Chondrocyte (in vitro differentiated cells): ENCODE results near the gene ADARB1. TPM values are rescaled to one million over a fixed set of nuclear protein-coding genes. Genes with fewer than 3 reads are reported as not detected.

Experiments used
- DNase-seq: peaks from one replicate; pipeline ENCODE4 v3.0.0; 2021; ENCODE audit warnings: mixed read lengths, low spot score
- H3K27ac Mint-ChIP-seq: one replicate; pipeline ENCODE4 v1.8.0; 2021; ENCODE audit warnings: mild to moderate bottlenecking, moderate library complexity, mixed read lengths; ENCODE audit not compliant: unreplicated experiment
- H3K27me3 Mint-ChIP-seq: 2 replicates; pipeline ENCODE4 v1.8.0; 2021; ENCODE audit warnings: low read depth, mixed read lengths
- H3K36me3 Mint-ChIP-seq: 2 replicates; pipeline ENCODE4 v1.8.0; 2021; ENCODE audit warnings: low read depth, mixed read lengths
- H3K4me1 Mint-ChIP-seq: 2 replicates; pipeline ENCODE4 v1.8.0; 2021; ENCODE audit warnings: low read depth, mild to moderate bottlenecking, mixed read lengths
- H3K4me3 Mint-ChIP-seq: one replicate; pipeline ENCODE4 v1.8.0; 2021; ENCODE audit warnings: mild to moderate bottlenecking, moderate library complexity, mixed read lengths; ENCODE audit not compliant: unreplicated experiment
- H3K9me3 Mint-ChIP-seq: 2 replicates; pipeline ENCODE4 v1.8.0; 2021; ENCODE audit warnings: low read depth, mixed read lengths
- total RNA-seq: library from RNA; stranded (reverse); gene quantifications from 3 replicates; pipeline ENCODE4 v1.2.1, GENCODE V29; 2021
- TF ChIP-seq, protein P1 (sequence below): fragments of 200-600 bp; sonication (generic); IDR thresholded peaks from 2 replicates; pipeline ENCODE4 v1.5.0; 2021; ENCODE audit warnings: antibody characterized with exemption, mild to moderate bottlenecking, moderate library complexity

Gene ADARB1
- total RNA-seq, 1 donor from 2014 or later, result 92.8 TPM

DNA sequence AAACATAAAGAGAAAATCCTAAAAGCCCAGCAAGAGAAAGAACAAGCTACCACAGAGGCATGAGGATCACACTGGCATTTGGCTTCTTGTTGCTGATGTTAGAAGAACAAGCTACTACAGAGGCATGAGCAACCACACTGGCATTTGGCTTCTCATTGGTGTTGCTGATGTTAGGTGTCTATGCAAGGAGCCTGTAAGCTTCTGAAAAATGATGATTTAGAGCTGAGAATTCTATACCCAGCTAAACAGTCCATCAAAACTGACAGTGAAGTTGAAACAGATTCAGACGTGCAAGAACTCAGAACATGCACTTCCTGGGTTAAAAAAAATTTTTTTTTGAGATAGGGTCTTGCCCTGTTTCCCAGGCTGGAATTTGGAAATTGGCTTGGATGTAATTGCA is 37.8 kb upstream of the ADARB1 start:
- DNase-seq, result no peak
- H3K36me3 Mint-ChIP-seq, result peaks cover 2% of the 10 kb centered on the region
- H3K9me3 Mint-ChIP-seq, result peaks cover 13% of the 10 kb centered on the region
- peaks cover 43% of the 10 kb centered on the region for H3K4me1 Mint-ChIP-seq
- no peak overlapping the region for H3K4me3 Mint-ChIP-seq
- TF ChIP-seq, protein P1, sequence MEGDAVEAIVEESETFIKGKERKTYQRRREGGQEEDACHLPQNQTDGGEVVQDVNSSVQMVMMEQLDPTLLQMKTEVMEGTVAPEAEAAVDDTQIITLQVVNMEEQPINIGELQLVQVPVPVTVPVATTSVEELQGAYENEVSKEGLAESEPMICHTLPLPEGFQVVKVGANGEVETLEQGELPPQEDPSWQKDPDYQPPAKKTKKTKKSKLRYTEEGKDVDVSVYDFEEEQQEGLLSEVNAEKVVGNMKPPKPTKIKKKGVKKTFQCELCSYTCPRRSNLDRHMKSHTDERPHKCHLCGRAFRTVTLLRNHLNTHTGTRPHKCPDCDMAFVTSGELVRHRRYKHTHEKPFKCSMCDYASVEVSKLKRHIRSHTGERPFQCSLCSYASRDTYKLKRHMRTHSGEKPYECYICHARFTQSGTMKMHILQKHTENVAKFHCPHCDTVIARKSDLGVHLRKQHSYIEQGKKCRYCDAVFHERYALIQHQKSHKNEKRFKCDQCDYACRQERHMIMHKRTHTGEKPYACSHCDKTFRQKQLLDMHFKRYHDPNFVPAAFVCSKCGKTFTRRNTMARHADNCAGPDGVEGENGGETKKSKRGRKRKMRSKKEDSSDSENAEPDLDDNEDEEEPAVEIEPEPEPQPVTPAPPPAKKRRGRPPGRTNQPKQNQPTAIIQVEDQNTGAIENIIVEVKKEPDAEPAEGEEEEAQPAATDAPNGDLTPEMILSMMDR, result no peak
- H3K27ac Mint-ChIP-seq, result no peak overlapping the region
- H3K27me3 Mint-ChIP-seq, result no peaks in the 10 kb centered on the region

DNA sequence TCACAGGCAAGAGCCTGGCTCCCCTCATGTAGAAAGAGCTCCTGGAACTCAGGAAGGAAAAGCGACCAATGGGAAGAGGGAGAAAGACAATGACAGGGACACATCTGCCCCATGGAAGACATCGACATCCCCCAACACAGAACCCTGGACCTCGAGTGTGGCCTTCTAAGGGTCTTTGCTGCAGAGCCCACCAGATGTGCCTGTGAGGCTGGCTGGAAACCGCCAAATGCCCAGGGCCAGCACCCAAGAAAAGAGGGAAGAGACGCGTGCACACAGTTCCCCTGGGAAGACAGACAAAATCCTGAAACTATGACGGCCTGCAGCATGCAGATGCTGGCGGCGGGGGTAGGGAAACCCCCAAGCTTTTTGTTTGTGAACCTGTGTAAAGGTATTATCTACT is 36.4 kb upstream of the ADARB1 start:
- peak; percentile 27 for DNase-seq
- no peak overlapping the region for H3K4me3 Mint-ChIP-seq
- no peaks in the 10 kb centered on the region for H3K27me3 Mint-ChIP-seq
- H3K4me1 Mint-ChIP-seq, result peaks cover 44% of the 10 kb centered on the region
- no peak overlapping the region for H3K27ac Mint-ChIP-seq
- peaks cover 13% of the 10 kb centered on the region for H3K9me3 Mint-ChIP-seq
- peaks cover 2% of the 10 kb centered on the region for H3K36me3 Mint-ChIP-seq
- TF ChIP-seq, protein P1, result no peak

DNA sequence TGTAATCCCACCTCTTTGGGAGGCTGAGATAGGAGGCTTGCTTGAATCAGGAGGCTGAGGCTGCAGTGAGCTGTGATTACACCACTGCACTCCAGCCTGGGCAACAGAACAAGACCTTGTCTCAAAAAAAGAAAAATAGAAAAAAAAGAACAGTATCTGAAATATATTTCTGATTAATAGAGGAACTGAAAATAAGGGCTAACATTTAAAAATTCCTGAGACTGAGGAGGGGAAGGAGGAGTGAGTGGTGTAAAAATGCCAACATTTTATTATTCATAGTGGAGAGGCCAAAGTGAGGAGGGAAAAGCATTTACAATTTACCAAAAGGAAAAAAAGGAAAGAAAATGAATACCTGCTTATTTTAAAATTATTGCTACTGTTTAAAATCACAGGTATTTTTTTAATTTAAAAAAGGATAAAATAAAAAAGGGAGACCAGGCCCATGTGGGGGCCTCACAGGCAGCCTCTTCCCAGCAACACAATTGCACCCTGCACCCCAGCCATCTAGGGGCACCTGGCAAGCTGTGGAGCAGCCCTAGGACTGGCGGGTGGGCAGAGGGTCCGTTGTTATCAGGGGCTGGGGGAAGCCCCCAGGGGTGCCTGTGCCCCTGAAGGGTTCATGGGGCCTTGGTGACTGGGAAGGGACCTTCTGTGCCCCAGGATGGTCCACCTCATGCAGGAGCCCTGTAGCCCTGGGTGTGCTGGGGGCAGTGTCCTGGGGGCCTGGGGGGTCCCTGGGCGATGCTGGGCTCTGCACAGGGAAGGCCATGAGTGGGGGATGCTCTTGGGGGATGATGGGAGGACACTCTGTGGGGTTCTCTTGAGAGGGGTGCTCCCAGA is 34.8 kb upstream of the ADARB1 start:
- DNase-seq, result no peak
- H3K36me3 Mint-ChIP-seq, result peaks cover 2% of the 10 kb centered on the region
- H3K27ac Mint-ChIP-seq, result peak overlapping the region; percentile 28

DNA sequence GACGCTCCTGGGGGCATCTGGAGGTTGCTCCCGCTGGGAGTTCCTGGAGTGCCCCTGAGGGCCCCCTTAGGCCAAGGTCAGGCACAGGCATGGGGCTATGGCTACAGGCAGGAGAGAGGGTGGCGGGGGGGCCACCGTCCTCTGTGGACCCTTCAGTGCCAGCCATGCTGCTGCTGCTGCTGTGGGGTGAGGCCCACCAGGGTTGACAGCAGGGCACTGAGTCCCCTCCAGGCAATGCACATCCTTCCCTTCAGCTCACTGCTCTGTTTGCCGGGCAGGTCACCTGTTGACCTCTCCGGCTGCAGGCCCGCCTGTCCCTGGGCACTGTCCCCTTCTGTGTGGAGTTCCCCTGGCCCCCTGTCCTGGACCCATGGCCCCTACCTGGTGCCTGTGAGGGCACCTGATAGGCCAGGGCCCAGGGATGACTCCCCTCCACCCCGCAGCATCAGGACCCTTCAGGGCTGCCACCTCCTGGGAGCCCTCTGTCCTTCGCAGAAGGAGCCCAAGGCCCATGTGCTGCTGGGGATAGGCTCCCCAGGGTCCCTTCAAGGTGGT is 34.1 kb upstream of the ADARB1 start:
- Mint-ChIP-seq H3K27me3 (no peaks in the 10 kb centered on the region), H3K36me3 (peaks cover 2% of the 10 kb centered on the region), H3K27ac (peak overlapping the region; percentile 85), H3K4me1 (peaks cover 25% of the 10 kb centered on the region), H3K9me3 (peaks cover 15% of the 10 kb centered on the region), H3K4me3 (no peak overlapping the region)
- TF ChIP-seq, protein P1, result no peak
- peak; percentile 72 for DNase-seq

More for the DNA sequence above, 34.8 kb upstream of the ADARB1 start:
- H3K4me3 Mint-ChIP-seq, result no peak overlapping the region
- peaks cover 30% of the 10 kb centered on the region for H3K4me1 Mint-ChIP-seq
- TF ChIP-seq, protein P1, result no peak
- H3K9me3 Mint-ChIP-seq, result peaks cover 13% of the 10 kb centered on the region
- H3K27me3 Mint-ChIP-seq, result no peaks in the 10 kb centered on the region

DNA sequence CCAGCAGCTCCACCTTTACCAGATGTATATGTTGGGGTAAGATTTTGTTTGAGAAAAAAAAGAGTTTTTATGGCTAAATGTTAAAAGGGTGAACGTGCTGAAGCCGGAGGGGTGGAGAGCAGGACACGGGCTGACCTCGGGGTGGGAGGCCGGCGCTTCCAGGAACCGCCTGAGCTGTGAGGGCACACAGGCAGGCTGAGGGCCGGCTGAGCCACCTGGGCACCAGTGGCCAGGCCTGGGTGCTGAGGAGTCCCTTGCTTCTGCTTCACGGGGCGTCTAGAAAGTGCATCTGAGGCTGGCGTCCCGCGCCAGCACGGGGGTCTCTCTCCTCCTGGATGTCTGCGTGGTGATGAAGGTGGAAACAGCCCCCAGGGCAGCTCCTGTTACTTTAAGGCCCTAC is 33.6 kb upstream of the ADARB1 start:
- peaks cover 2% of the 10 kb centered on the region for H3K36me3 Mint-ChIP-seq
- peaks cover 24% of the 10 kb centered on the region for H3K4me1 Mint-ChIP-seq
- H3K9me3 Mint-ChIP-seq, result peaks cover 20% of the 10 kb centered on the region
- H3K27me3 Mint-ChIP-seq, result no peaks in the 10 kb centered on the region
- H3K4me3 Mint-ChIP-seq, result no peak overlapping the region
- TF ChIP-seq, protein P1, result no peak
- H3K27ac Mint-ChIP-seq, result peak overlapping the region; percentile 85
- DNase-seq, result peak; percentile 60
